Lung (tissue), 12 donors: ENCODE measurements around the gene DCP1B. TPM values are rescaled to one million over a fixed set of nuclear protein-coding genes. Genes with fewer than 3 reads are reported as not detected.

Source experiments
- ATAC-seq: fragments of 200-7000 bp; cut with Tn5 transposase; one replicate; pipeline ENCODE4 v1.9.1; 2020; ENCODE audit warnings: moderate number of reproducible peaks; ENCODE audit not compliant: insufficient read depth, low FRiP score
- DNase-seq, 3 donors: peaks; one replicate each; pipeline ENCODE4 v3.0.0-alpha.2; 2013 to 2017
- H3K27ac ChIP-seq, 2 donors: one replicate each; pipeline ENCODE4 v1.5.1; 2013; ENCODE audit warnings: mild to moderate bottlenecking in 2 of 2, moderate library complexity in 2 of 2, control low read depth in 1 of 2, inconsistent platforms in 1 of 2, low read depth in 1 of 2, low read length in 1 of 2
- H3K27me3 ChIP-seq, 3 donors: one replicate each; pipeline ENCODE4 v1.5.1; 2013; ENCODE audit warnings: low read length in 2 of 3; ENCODE audit not compliant: control insufficient read depth in 3 of 3, insufficient read depth in 3 of 3
- H3K36me3 ChIP-seq, 4 donors: one replicate each; pipeline ENCODE4 v1.5.1; 2013; ENCODE audit warnings: low read length in 4 of 4, mild to moderate bottlenecking in 1 of 4, moderate library complexity in 1 of 4; ENCODE audit not compliant: control insufficient read depth in 4 of 4, insufficient read depth in 4 of 4
- H3K4me1 ChIP-seq, 5 donors: one replicate each; pipeline ENCODE4 v1.5.1; 2013; ENCODE audit warnings: low read length in 5 of 5, mild to moderate bottlenecking in 2 of 5, moderate library complexity in 1 of 5; ENCODE audit not compliant: control insufficient read depth in 5 of 5, insufficient read depth in 5 of 5
- H3K4me3 ChIP-seq: one replicate; pipeline ENCODE4 v1.5.1; 2013; ENCODE audit warnings: mild to moderate bottlenecking, control low read depth, moderate library complexity
- H3K9ac ChIP-seq, 2 donors: one replicate each; pipeline ENCODE4 v1.5.1; 2013; ENCODE audit warnings: low read length in 2 of 2, control low read depth in 1 of 2; ENCODE audit not compliant: insufficient read depth in 1 of 2
- H3K9me3 ChIP-seq, 4 donors: one replicate each; pipeline ENCODE4 v1.5.1; 2013; ENCODE audit warnings: low read length in 3 of 4, mild to moderate bottlenecking in 1 of 4, moderate library complexity in 1 of 4; ENCODE audit not compliant: control insufficient read depth in 4 of 4, insufficient read depth in 3 of 4
- CTCF ChIP-seq: IDR thresholded peaks from 2 replicates; pipeline ENCODE4 v1.5.1; 2012; ENCODE audit warnings: mild to moderate bottlenecking; ENCODE audit errors: control extremely low read depth, extremely low read depth
- WGBS, 2 donors: extraction: QIAGEN DNeasy Blood & Tissue Kit; methylation state at CpG; one replicate each; pipeline ENCODE4 v1.1.7; 2013; 5-methylcytosine and 5-hydroxymethylcytosine counted together
- polyA plus RNA-seq, 2 donors: library from polyadenylated mRNA; stranded (reverse); fragments of 200-250 nt; gene quantifications; one replicate each; pipeline ENCODE4 v1.2.1, GENCODE V29; 2013
- total RNA-seq, 2 donors: library from RNA; depleted of rRNA in 1 of 2; stranded (reverse); fragments of >200 nt in 1 of 2; gene quantifications; one replicate each; pipeline ENCODE4 v1.2.1, GENCODE V29; 2014 to 2021
- donor health status: control.
- donor health status: control.
- donor health status: Bipolar disorder and iron deficiency.
- donor health status: healthy.
- donor health status: DM: yes; HTN: yes; CAD: no.

Gene DCP1B
- total and polyA plus RNA-seq, 4 donors: 4.2 to 13.2 (median 8.7) TPM

DNA sequence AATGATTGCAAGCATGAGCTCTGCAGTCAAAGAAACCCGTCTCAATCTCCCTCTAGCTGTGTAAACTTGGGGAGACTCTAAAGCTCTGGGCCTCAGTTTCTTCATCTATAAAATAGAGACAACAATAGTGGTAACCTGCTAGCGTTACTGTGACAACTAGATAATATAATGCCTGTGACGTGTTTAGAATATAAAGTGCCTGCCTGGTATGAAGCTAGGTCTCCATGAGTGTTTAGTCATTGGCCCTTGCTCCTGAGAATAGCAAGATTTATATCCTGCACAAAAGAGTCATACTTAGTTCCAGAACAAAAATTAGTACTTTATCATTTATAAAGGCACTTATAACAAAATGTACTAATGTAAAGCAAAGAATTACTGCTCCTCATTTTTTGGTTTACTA lies 8.8 kb upstream of the DCP1B start:
- no peak overlapping the region for H3K4me3 ChIP-seq
- TF ChIP-seq CTCF: no peak
- H3K27me3 ChIP-seq: no peaks in the 10 kb centered on the region
- WGBS, 2 donors: 89 to 90% methylated on average over 3 of the region's 3 CpGs
- ATAC-seq (no peak), DNase-seq (no peak)
- no peaks in the 10 kb centered on the region for H3K9me3 ChIP-seq
- H3K36me3 ChIP-seq: no peaks in the 10 kb centered on the region
- H3K27ac ChIP-seq: peak overlapping the region in 1 of 2 donors; percentile 83
- H3K4me1 ChIP-seq: peaks cover 3 to 34% (median 16%) of the 10 kb centered on the region in 5 donors
- no peak overlapping the region for H3K9ac ChIP-seq

- DNase-seq: no peak
Measured at GRCh38 chr12:2011643-2012607, 7.7 kb upstream of the DCP1B start.

DNA sequence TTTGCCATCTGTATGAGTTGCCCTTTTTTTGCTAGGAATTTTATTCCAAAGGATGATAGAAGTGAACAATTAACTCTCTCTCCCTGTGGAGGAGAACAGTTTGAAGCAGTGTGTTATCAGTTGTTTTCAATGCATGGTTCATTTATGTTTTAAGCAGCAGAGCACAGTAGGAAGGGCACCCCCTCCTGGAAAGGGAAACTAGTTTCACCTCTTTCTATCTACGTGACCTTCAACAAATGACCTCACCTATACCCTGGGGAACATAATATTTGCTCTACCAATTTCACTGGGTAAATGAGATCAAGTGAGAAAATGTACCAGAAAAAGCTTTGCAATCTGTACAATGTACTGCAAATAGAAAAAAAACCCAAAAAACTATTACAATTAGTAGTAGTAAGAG lies 5.4 kb upstream of the DCP1B start:
- H3K36me3 ChIP-seq: no peaks in the 10 kb centered on the region
- TF ChIP-seq CTCF: no peak
- no peak for DNase-seq
- no peaks in the 10 kb centered on the region for H3K27me3 ChIP-seq
- WGBS, 2 donors: 43 to 52% methylated on average over 1 of the region's 1 CpG
- peaks cover 0 to 25% (median 12%) of the 10 kb centered on the region in 5 donors for H3K4me1 ChIP-seq
- no peak overlapping the region for H3K9ac ChIP-seq
- no peak overlapping the region for H3K27ac ChIP-seq
- no peak for ATAC-seq
- H3K9me3 ChIP-seq: no peaks in the 10 kb centered on the region
- no peak overlapping the region for H3K4me3 ChIP-seq

More at GRCh38 chr12:2011643-2012607, 7.7 kb upstream of the DCP1B start:
- no peak for ATAC-seq
- Histone ChIP-seq H3K9ac (no peak overlapping the region), H3K36me3 (no peaks in the 10 kb centered on the region), H3K27me3 (no peaks in the 10 kb centered on the region), H3K4me3 (no peak overlapping the region), H3K27ac (peak overlapping the region in 1 of 2 donors; percentile 83), H3K4me1 (peaks cover 0 to 26% (median 16%) of the 10 kb centered on the region in 5 donors), H3K9me3 (no peaks in the 10 kb centered on the region)
- WGBS, 2 donors: 77 to 87% methylated on average over 7 of the region's 7 CpGs
- TF ChIP-seq CTCF: no peak
